ENCODE results near the gene FAM3B.
"Not testable (repeated sequence)": the region's sequence is repeated elsewhere in the genome, so short reads cannot be mapped to it uniquely, and the experiment has no call there.

FAM3B gene

GRCh38 chr21:41350436-41351155 lies 34.0 kb downstream of the FAM3B start:
- DNase-seq (ENCODE audit: low read depth), result no peak

- no peak for DNase-seq (ENCODE audit: low read depth)
Measured at GRCh38 chr21:41357546-41357945, 40.9 kb downstream of the FAM3B start.

- no peak for DNase-seq (ENCODE audit: low read depth)
Measured at GRCh38 chr21:41358193-41359166, 41.9 kb downstream of the FAM3B start.

GRCh38 chr21:41359286-41359685 lies 42.7 kb downstream of the FAM3B start:
- DNase-seq (ENCODE audit: low read depth), result no peak

GRCh38 chr21:41359754-41360071 lies 43.1 kb downstream of the FAM3B start:
- DNase-seq (ENCODE audit: low read depth), result not testable (repeated sequence)

- DNase-seq (ENCODE audit: low read depth), result no peak
Measured at GRCh38 chr21:41360072-41360821, 43.6 kb downstream of the FAM3B start.

- DNase-seq (ENCODE audit: low read depth), result no peak
Measured at GRCh38 chr21:41361053-41361785, 44.6 kb downstream of the FAM3B start.

- DNase-seq (ENCODE audit: low read depth), result peak; percentile 13
Measured at GRCh38 chr21:41361786-41362604, 45.4 kb downstream of the FAM3B start, which contains the start of gene MX2. Gene MX2 (plus strand): TSS chr21:41362027. CDS start chr21:41376907, 14,880 bp downstream.

- no peak for DNase-seq (ENCODE audit: low read depth)
Measured at GRCh38 chr21:41362605-41363369, 46.2 kb downstream of the FAM3B start.

- no peak for DNase-seq (ENCODE audit: low read depth)
Measured at GRCh38 chr21:41363370-41364270, 47.0 kb downstream of the FAM3B start.

GRCh38 chr21:41364308-41364707 lies 47.7 kb downstream of the FAM3B start:
- no peak for DNase-seq (ENCODE audit: low read depth)

- DNase-seq (ENCODE audit: low read depth), result no peak
Measured at GRCh38 chr21:41365377-41366107, 48.9 kb downstream of the FAM3B start.

- DNase-seq (ENCODE audit: low read depth), result no peak
Measured at GRCh38 chr21:41366522-41367151, 50.0 kb downstream of the FAM3B start.

- DNase-seq (ENCODE audit: low read depth), result no peak
Measured at GRCh38 chr21:41367301-41367944, 50.8 kb downstream of the FAM3B start.

- no peak for DNase-seq (ENCODE audit: low read depth)
Measured at GRCh38 chr21:41367945-41368734, 51.5 kb downstream of the FAM3B start.

GRCh38 chr21:41368735-41369104 lies 52.1 kb downstream of the FAM3B start:
- DNase-seq (ENCODE audit: low read depth), result no peak

All from fibroblast of the conjunctiva (primary cell).